SHP77 (cell line): ENCODE results near the gene CCDC88C.

Experiments
- DNase-seq, 2 experiments: peaks; one replicate each; lab custom pipeline; 2025; lab: John Stamatoyannopoulos, UW

CCDC88C gene

DNA sequence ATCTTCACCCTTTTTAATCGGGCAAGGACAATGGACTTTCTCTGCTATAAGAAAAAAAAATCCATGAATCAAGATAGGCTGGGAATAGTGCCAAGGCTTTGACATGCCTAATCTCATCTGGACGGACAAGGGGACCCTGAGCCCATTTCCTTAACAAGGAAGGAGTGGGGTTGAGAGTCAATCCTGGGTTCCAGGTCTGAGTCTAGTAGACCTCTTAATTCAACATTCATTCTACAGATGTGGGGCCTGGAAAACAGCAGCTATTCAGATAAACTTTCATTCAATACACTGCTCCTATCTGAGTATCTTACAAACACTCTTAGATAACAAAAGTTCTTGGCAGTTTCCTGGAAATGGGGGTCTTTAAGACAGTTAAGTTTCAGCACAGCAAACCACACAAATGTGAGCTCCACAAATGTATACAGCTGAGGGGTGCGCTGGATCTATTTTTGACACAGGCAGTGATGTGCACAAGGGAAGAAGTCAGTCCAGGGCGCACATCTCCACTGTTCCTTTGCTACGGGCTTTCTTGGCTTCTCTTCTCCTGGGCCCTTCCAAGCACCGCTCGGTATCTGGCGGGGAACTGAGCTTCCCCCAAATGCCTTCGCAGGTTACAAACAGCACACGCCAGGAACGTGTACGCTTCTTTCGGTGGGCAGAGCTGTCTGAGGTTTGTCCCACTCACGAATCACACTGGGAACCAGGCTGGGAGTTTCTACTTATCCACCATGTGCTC, 90.9 kb downstream of the CCDC88C start:
- no peak for DNase-seq

DNA sequence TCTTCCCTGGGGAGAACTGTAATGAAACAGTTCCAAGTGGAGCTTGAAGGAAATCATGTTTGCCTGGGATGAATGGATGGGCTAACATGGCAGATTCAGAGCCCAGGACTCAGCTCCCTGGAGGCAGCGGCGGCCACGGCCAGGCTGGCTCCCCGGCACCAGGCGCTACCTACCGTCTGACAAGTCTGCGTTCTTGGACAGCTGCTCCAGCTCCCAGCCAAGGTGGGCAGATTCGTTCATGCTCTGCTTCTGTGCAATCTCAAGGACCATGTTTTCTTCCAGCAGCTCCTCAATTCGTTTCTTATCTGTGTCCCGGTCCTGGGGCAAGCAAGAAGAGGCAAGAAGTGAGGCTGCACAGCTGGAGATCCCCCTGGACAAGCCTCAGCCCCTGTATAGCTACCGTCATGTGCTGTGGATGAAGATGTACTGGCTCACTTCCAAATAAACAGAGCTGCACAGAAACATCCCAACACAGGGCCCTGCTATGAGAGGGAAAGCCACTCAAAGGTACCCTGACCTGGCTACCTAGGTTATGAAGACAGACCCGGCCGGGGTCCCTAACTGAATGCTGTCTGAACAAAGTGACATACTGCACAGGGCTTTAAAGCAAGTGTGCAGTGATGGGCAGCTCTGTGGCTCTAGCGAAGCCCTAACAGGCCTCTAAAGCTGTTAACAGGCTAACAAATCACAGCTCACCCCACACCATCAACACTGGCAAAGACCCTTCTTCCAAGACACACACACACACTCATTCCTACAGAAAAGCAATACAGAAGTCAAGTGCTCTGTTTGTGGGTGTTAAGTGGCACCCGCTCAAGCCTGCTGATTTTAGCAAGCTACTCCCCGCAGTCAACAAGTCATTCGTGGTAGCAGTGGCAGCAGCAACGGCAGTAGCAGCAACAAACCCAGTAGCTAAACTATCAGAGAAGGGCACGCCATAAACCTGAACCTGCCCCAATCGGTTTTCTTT, 92.7 kb downstream of the CCDC88C start:
- no peak for DNase-seq

DNA sequence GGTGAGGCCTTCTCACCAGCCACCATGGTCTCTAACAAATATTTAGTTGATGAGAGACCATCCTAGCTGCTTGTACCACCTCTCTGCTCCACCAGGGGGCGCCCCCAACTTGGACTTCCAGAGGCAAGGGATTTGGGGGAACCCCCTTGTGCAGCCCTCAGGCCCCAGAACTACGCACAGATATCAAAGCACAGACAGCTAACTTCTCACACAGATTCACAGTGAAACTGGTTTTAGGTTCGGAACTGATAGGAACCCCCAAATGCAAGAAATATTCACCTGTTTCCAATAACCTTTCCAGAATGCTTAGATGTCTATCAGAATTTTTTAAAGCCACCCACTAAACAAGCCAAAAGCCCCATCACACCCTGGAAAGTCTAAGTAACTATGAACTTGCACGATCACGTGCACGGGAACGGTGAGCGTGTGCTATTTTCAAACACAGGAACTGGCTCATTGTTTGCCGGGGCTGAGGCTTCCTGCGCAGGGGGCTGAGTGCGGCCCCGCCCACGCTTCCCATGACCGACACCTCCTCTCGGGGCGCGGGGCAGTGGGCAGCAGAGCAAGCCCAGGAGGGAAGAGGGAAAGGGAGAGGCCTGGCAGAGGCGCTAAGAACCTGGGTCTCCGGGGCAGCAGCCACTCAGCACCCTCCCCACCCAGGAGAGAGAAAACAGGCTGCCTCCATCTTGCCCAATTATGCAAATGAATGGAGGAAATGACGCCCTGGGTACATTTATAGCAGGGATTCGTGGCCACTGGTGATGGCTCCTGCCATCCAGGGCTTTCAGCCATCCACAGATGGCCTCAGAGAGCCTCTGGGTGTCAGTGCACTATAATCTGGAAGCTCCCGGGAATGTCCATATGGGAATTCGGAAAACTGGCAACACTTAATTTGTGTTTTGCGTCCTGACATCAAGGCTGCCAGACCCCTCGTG, 93.7 kb downstream of the CCDC88C start:
- DNase-seq, result peak; percentile 31 to 65

DNA sequence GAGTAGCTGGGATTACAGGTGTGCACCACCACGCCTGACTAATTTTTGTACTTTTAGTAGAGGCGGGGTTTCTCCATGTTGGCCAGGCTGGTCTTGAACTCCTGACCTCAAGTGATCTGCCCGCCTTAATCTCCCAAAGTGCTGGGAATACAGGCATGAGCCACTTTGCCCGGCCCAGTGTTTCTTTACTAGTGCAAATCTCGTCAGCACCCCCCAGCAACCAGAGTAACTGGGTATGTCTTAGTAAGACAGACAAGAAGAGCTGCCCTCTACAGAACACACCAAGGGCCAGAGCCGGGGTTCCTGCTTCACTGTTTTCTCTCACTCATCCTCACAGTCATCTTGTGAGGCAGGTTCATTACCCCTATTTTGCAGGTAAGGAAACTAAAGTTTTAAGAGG, 94.6 kb downstream of the CCDC88C start:
- no peak for DNase-seq

DNA sequence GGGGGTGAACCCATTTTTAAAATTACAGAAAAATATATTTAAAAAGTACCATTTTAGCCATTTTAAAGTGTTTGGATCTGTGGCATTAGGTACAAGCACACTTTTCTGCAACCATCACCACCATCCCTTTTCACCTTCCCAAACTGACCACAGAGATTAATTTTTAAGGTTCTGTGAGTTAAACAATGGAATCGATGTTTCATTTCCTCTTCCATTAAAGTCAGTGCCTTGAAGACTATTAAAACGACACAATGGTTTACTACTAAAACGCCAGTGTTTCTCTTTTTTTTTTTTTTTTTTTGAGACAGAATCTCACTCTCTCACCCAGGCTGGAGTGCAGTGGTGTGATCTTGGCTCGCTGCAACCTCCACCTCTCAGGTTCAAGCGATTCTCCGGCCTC, 95.0 kb downstream of the CCDC88C start:
- no peak for DNase-seq

DNA sequence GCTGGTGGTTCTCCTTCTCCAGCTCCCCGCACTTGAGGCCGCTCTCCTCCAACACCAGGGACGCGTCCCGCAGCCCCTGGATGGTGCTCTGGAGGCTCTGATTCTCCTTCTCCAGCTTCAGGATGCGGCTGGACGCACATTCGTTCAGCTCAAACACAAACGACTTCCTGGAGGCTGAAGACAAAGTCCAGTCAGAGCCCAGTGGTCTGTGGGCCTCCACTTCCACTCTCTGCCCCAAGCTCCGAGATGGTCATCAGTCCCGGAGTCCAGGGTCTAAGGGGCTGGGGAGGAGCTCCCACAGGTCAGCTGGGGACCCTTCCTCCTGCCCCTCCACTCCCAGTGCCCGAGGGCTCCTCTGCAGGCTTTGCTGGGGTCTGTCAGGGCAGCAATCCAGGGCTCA, 96.5 kb downstream of the CCDC88C start:
- DNase-seq, result no peak

DNA sequence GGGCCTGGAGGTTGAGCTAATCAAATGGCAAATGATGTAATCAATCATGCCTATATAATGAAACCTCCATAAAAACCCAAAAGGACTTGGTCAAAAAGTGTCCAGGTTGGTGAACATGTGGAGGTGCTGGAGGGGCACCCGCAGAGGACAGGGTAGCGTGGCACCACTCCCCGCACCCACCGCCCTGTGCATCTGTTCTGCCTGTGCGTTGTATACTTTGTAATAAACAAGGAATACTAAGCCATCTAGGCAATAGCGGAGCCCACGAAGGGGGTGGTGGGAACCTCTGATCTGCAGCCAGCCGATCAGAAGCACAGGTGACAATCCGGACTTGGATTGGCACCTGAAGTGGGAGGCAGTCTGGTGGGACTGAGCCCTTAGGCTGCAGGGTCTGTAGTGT, 97.4 kb downstream of the CCDC88C start:
- no peak for DNase-seq

DNA sequence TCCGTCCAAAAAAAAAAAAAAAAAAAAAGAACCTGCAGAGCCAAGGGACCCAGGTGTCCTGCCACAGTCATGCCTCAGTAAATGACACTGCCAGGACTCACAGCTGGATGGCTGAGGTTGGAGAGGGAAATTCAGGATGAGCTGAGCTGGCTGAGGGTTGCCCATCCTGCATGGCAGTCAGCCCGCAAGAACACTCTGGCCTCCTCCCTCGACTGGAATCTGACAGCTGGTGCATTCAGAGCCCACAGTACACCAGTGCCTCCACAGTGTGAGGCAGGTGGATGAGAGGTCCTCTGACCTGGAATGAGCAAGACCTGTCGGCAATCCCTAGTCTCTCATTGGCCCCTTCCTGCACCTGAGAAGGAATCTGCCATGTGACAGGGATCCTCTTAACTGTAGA, 98.7 kb downstream of the CCDC88C start:
- no peak for DNase-seq

DNA sequence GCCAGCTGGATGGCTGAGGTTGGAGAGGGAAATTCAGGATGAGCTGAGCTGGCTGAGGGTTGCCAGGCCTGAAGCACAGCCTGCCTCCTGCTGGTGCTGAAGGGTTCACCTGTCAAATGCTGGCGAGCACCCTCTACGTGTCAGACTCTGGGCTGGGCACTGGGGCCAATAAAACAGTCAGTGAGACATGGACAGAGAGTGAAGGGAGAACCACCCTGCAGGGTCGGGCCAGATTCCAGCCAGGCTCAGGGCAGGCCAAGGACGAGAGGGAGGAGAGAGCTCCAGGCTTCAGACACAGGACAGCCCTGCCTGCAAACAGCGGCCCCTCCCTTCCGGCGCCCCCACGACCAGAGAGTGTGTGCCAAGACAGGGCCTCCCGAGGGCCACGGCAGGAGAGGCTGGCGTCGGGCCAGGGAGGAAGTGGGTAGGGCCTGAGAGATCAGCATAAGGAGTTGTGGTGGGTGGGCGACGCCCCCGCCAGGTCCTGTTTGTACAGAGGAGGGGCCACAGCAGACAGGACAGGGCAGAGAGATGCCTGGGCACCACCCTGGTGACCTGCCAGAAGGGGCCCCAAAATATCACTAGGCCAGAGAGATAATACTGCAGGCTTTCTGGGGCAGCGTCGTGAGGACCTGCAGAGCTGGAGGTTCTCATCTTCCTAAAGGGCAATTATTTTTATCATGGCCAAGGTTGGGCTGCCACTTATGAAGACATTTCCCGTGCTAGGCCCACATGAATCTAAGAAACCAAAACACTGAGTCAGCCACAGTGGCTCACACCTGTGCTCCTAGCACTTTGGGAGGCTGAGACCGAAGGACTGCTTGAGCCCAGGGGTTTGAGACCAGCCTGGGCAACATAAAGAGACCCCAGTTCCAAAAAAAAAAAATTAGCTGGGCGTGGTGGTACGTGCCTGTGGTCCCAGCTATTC, 100.0 kb downstream of the CCDC88C start:
- no peak for DNase-seq

DNA sequence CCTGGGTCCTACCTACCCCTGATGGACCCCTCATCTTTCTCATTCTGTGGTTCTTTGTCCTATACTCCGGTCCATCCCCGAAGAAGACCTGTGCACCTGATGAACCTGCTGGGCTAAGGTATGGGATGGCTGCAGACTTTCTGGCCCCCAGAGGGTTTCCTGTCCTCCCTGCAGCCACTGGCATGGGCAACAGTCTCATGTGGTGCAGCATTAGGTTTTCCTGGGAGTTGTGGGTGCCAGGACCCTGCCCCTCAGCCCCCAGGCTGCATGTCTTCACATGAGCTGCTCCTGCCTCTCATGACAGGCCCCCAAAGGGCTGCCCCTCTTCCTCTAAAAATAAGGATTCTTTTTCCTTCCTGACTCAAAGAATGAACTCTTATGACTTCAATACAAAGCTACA, 100.9 kb downstream of the CCDC88C start:
- no peak for DNase-seq

DNA sequence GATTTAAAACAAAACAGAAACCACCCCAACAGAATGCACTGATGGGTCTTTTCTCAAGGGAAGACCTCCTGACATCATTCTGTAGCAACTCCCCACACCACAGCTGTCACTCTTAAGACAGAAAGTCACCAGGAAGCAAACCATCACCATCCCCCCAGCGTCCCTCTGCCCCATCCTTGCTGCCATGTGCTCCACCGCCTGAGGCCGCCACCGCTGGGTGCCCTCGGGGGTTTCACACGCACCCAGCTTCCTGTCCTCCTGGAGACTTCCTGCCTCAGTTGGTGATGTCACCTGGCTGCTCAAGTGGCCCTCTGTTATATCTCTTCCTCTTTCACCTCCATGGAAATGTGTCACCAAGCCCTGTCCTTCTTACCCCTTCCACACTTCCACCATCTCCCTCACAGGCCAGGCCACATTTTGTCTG, 101.8 kb downstream of the CCDC88C start:
- no peak for DNase-seq

DNA sequence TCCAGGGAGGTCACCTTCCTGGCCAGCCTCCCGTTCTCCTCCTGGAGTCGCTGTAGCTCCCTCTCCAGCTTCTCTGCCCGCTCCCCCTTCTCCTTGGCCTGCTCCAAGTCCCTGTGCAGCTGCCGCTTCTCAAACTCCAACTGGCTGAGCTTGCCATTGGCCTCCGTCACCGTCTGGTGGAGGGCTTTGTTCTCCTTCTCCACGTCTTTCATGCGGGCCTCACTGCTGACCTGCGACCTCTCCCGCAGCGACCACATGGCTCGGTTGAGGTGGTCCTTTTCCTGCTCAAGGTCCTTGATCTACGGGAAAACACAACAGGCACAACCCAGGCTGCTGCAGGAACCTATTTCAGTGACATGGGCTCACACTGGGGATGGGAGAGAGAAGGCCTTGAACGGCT, 103.8 kb downstream of the CCDC88C start:
- DNase-seq, result no peak

DNA sequence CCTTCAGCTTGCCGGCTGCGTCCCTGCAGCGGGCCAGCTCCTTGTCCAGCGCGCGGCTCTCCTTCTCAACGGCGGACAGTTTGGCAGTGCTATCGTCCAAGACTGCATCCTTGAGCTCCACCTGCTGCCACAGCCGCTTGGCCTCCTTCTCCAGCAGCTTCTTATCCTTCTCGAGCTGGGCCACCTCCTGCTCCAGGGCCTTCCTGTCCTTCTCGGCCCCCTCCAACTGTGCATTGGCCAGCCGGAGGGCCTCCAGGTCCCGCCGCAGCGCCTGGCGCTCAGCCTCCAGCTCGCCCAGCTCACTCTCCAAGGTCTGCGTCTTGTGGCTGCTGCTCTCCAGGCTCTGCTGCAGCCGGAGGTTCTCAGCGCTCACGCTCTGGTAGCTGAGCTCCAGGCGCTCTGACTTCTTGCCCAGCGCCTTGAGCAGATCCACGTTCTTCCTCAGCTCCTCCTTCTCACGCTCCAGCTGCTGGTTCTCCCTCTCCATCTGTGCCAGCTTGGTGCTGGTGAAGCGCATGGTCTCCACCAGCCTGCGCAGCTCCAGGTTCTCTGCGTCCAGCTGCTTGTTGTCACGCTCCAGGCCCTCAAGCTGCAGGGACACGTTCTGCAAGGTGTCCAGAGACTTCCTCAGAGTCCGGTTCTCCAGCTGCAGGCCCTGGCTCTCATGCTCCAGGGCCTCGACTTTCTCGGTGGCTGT, 104.3 kb downstream of the CCDC88C start:
- DNase-seq, result no peak

DNA sequence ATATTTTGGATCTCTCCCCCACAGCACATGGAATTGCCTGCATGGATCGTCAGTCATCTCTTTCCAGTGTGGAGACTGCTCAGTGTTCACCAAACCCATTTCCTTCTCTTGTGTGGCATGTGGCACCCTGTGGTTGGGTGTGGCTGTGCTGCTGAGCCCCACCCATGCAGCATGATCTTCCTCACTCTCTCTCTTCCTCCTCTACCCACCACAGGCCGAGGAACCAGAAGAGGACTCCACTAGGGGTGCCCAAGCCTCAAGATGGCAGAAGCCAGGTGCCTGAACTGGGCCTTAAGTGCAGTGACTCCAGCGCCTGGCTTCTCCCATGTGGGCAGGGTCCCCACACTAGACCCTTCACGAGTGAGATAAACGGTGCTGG, 106.3 kb downstream of the CCDC88C start:
- DNase-seq, result no peak

DNA sequence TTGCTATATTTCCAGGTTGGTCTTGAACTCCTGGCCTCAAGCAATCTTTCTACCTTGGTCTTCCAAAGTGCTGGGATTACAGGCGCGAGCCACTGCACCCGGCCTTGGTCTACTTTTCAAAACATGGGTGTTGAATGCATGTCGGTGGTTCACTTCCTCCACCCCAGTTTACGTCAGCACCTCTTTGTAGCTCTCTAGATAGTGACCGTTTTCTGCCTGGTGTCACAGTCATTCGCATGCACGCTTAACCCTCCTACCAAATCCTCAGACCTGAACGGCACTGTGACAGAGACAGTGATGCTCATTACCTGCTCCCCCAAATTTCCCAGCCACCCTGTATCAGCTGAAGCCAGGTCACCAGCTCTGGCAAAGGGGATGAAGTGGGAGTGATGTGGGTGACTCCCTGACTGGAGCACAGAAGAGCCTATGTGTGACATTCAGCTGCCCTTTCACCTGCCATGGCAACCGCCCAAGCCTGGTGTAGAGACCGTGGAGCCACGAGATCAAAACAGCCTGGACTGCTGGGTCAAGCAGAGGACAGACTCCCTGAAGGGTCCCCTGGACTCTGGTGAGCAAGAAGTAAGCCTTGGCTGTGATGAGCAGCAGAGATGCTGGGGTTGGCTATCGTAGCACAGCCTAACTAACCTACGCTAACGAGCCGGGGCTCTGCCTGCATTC, 106.9 kb downstream of the CCDC88C start:
- DNase-seq, result no peak

DNA sequence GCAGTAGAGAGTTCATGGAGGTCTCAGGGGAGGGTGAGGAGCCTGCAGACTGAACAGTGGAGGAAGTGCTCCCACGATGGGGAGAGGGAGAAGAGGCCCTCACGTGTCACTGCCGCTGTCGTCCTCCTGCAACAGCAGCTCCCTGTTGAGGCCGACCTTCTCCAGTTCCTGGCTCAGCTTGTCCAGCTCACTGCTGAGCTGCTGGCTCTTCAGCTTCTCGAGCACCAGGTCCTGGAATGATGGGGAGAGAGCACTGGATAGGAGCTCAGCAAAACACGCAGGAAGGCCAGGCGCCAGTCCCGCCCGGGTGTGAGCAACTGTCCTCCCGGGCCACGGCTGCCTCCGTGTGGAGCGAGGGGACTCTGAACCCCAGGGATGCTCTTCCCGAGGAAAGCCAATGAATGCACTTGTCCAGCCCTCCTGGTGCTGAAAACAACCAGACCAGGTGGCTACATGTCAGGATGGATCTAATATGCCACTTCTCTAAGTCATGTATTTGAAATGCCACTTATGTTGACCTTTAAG, 107.8 kb downstream of the CCDC88C start:
- no peak for DNase-seq

DNA sequence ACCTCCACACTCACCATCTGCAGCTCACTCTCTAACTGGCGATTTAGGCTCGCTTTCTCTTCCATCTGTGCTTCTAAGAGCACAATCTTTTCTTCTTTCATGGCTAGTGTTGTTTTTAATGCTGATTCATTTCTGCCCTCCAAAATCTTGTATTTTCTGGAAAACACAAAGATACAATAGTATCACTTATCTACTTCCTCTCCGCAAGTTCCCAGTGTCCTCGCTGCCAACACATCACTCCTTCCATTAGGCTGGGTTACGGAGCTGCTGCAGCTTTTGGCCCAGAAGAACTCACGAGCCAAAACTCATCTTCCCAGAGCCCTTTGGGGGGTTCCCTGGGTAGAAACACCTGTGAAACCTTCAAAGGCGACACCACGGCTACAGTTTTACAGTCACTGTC, 109.3 kb downstream of the CCDC88C start:
- no peak for DNase-seq

DNA sequence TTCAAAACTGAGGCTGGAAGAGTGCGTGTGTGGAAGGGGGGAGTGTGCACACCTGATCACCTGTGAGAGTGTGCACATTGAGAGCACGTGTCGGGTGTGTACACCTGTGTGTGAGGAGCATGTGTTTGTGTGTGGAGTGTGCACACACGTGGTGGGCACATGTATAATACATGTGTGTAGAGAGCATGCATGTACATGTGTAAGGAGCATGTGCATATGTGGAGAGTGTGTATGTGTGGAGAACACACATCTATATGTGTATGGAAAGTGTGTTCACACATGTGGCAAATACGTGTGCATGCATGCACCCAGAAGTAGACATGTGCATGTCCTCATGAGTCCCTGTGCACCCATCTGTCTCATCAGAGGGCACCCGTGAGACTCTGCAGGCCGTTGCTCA, 110.0 kb downstream of the CCDC88C start:
- DNase-seq, result no peak

DNA sequence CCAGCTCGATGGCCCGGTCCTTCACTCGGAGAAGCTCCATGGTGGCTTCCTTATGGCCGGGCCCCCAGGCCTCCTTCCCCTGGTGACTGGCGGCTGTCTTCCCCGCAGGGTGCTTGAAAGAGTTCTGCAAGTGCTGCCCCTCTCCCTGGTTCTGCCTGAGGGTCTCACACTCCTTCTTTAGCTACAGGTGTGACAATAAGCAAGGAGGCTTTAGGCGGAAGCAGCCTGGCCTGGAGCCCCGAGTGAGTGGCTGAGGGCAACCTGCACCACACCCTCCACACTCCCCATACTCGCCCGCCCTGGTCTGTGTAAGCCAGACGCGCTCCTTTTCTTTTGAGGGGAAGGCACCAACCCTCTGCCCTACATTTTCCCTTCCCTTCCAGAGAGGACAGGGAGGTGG, 110.6 kb downstream of the CCDC88C start:
- DNase-seq, result no peak

DNA sequence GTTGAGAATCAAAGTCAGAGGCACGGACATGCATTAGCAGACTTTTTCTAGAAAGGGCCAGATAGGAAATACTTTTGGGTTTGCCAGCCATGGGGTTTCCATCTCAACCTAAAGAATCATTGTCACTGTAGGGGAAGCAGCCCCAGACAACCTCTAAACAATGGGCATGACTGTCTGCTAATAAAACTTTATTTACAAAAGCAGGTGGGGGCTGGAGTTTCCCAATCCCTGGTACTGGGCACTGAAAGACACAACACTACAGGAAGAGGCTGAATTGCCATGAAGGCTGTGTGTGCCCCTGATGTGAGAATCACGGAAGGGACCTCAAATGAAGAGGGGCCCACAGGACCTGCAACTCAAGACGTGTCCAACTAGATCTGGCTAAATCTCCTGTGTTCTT, 111.1 kb downstream of the CCDC88C start:
- DNase-seq, result no peak
